K562 (cell line): ENCODE measurements around the gene POU2AF1. TPM values are rescaled to one million over a fixed set of nuclear protein-coding genes. Genes with fewer than 3 reads are reported as not detected.

ENCODE experiments used
- ATAC-seq: fragments of 200-7000 bp; cut with Tn5 transposase; 3 replicates; pipeline ENCODE4 v1.9.1; 2020; ENCODE audit warnings: moderate library complexity
- BruUV-seq: library from RNA; stranded (reverse); fragments of 400-500 nt; replicated peaks from 2 replicates; lab custom pipeline; 2021; lab: Mats Ljungman, UMichigan
- CTCF ChIA-PET: fragments of 300-600 bp; formaldehyde crosslinking; extraction: SDS; loops from one replicate; lab custom pipeline; 2021; ENCODE audit warnings: low intra/inter-chr PET ratio; lab: Yijun Ruan, JAX
- POLR2A ChIA-PET: fragments of 300-600, 350-650 bp; sonication (Branson Sonifier 250); formaldehyde crosslinking; extraction: SDS; loops from one replicate; lab custom pipeline; 2021; ENCODE audit warnings: antibody characterized with exemption, inconsistent platforms; lab: Yijun Ruan, JAX
- DNase-seq, 4 experiments: peaks; one replicate each; pipeline versions ENCODE4 v3.0.0 to v3.0.0-alpha.2; 2011 to 2018; ENCODE audit warnings: low spot score in 3 of 4, mixed read lengths in 3 of 4; ENCODE audit errors: extremely low read depth in 1 of 4
- FAIRE-seq: peaks from 2 replicates; lab custom pipeline; 2011; peaks lifted over from hg19 to GRCh38; lab: Jason Lieb, UNC
- H2AFZ ChIP-seq: 2 replicates; pipeline ENCODE4 v1.6.0; 2011; ENCODE audit warnings: low read depth, low read length, control low read depth, inconsistent platforms
- H3K27ac ChIP-seq: fragments of 200-600 bp; 3 replicates; pipeline ENCODE4 v1.8.0; 2011; ENCODE audit warnings: low read depth, mild to moderate bottlenecking, control low read depth, inconsistent platforms, low read length, moderate library complexity, mixed read lengths; ENCODE audit errors: extremely low read depth
- H3K27me3 ChIP-seq, 2 experiments: fragments of 300-600 bp in 1 of 2; 2 replicates in 1 of 2; 3 replicates in 1 of 2; pipeline versions ENCODE4 v1.6.0 to v1.8.0; 2011; ENCODE audit warnings: inconsistent platforms in 2 of 2, low read length in 2 of 2, mild to moderate bottlenecking in 1 of 2, mixed read lengths in 1 of 2, moderate library complexity in 1 of 2; ENCODE audit not compliant: control insufficient read depth in 2 of 2, insufficient read depth in 2 of 2
- H3K36me3 ChIP-seq: fragments of 300-600 bp; 3 replicates; pipeline ENCODE4 v1.8.0; 2011; ENCODE audit warnings: mild to moderate bottlenecking, low read length, inconsistent platforms; ENCODE audit not compliant: control insufficient read depth, insufficient read depth
- H3K4me1 ChIP-seq, 2 experiments: fragments of 200-600 bp in 1 of 2; replicated peaks in 1 of 2; 2 replicates in 1 of 2; 3 replicates in 1 of 2; pipeline versions ENCODE4 v1.5.1 to v1.8.0; 2011; ENCODE audit warnings: inconsistent platforms in 2 of 2, low read length in 2 of 2, mild to moderate bottlenecking in 1 of 2, mixed read lengths in 1 of 2, moderate library complexity in 1 of 2; ENCODE audit not compliant: control insufficient read depth in 2 of 2, insufficient read depth in 2 of 2
- H3K4me2 ChIP-seq: 2 replicates; pipeline ENCODE4 v1.6.1; 2011; ENCODE audit warnings: low read length, control low read depth, inconsistent platforms, mixed read lengths; ENCODE audit not compliant: insufficient read depth
- H3K4me3 ChIP-seq: fragments of 200-600 bp; sonication (generic), shearing (Covaris generic); 2 replicates; pipeline ENCODE4 v1.5.1; 2016; ENCODE audit warnings: control low read depth, inconsistent platforms
- H3K79me2 ChIP-seq: fragments of 200-600 bp; 3 replicates; pipeline ENCODE4 v1.8.0; 2011; ENCODE audit warnings: low read length, inconsistent platforms; ENCODE audit not compliant: control insufficient read depth, insufficient read depth
- H3K9ac ChIP-seq, 2 experiments: 2 replicates each; pipeline versions ENCODE4 v1.6.0 to v1.6.1; 2011; ENCODE audit warnings: low read depth in 2 of 2, low read length in 2 of 2, control low read depth in 1 of 2, inconsistent platforms in 1 of 2, mild to moderate bottlenecking in 1 of 2, mixed read lengths in 1 of 2; ENCODE audit not compliant: insufficient read depth in 1 of 2
- H3K9me1 ChIP-seq: one replicate; pipeline ENCODE4 v1.6.0; 2011; ENCODE audit warnings: inconsistent platforms, mild to moderate bottlenecking, low read length, moderate library complexity; ENCODE audit not compliant: control insufficient read depth, insufficient read depth
- H3K9me3 ChIP-seq: replicated peaks from 2 replicates; pipeline ENCODE4 v1.5.1; 2011; ENCODE audit warnings: low read depth, low read length, inconsistent platforms; ENCODE audit not compliant: control insufficient read depth, insufficient read depth
- H4K20me1 ChIP-seq: replicated peaks from 2 replicates; pipeline ENCODE4 v1.6.1; 2011; ENCODE audit warnings: low read length, inconsistent platforms, mixed read lengths; ENCODE audit not compliant: control insufficient read depth, insufficient read depth
- CHD1 ChIP-seq: fragments of 200-600 bp; sonication (generic); IDR thresholded peaks from one replicate; pipeline ENCODE4 v1.6.1; 2012; ENCODE audit warnings: mild to moderate bottlenecking, moderate library complexity, low read length, inconsistent platforms
- HMGN3 ChIP-seq: IDR thresholded peaks from 2 replicates; pipeline ENCODE4 v1.6.1; 2011; ENCODE audit warnings: borderline replicate concordance, low read depth, mild to moderate bottlenecking, mixed read lengths, low read length; ENCODE audit not compliant: insufficient read length; ENCODE audit errors: extremely low read depth
- KAT2B ChIP-seq: IDR thresholded peaks from one replicate; pipeline ENCODE4 v1.6.1; 2012; ENCODE audit warnings: low read depth, mild to moderate bottlenecking, control low read depth, inconsistent platforms, low read length, moderate library complexity
- MYNN ChIP-seq, 2 experiments: sonication (generic); formaldehyde crosslinking in 1 of 2; IDR thresholded peaks; 2 replicates each; pipeline versions ENCODE4 v1.5.0 to v1.6.1; 2016 to 2020; ENCODE audit warnings: antibody characterized with exemption in 1 of 2, missing genetic modification reagents in 1 of 2
- NCOR1 ChIP-seq: fragments of 450-650 bp; IDR thresholded peaks from 2 replicates; pipeline ENCODE4 v1.6.1; 2016; ENCODE audit warnings: mild to moderate bottlenecking, moderate library complexity
- PRMT5 ChIP-seq: sonication (generic); formaldehyde crosslinking; IDR thresholded peaks from 2 replicates; pipeline ENCODE4 v1.5.0; 2020; ENCODE audit warnings: missing genetic modification reagents
- SMAD4 ChIP-seq: fragments of 250-450 bp; sonication (Bioruptor Pico); conservative IDR thresholded peaks from 2 replicates; pipeline ENCODE4 v1.8.0; 2021; ENCODE audit warnings: inconsistent platforms, mild to moderate bottlenecking, moderate library complexity
- ZNF133 ChIP-seq: fragments of 250-450 bp; sonication (Bioruptor Pico); IDR thresholded peaks from 2 replicates; pipeline ENCODE4 v1.4.0; 2020; ENCODE audit warnings: mild to moderate bottlenecking
- WGBS: fragments of 100-300 bp; shearing (Covaris generic); methylation state at CpG from one replicate; pipeline ENCODE4 v1.1.6; 2016; ENCODE audit warnings: low coverage, mixed read lengths; ENCODE audit not compliant: insufficient coverage; ENCODE audit errors: missing lambda C conversion rate; 5-methylcytosine and 5-hydroxymethylcytosine counted together
- in situ Hi-C: fragments of 300-500 bp; cut with MboI; formaldehyde crosslinking; loops from 4 replicates; pipeline ENCODE4 v1.15.0; 2018; ENCODE audit warnings: inconsistent platforms, mixed read lengths
- intact Hi-C: fragments of 100-400 bp; cut with micrococcal nuclease; formaldehyde crosslinking; loops from 2 replicates; pipeline ENCODE4 v1.14.2; 2022
- polyA plus RNA-seq, 8 experiments: library from polyadenylated mRNA; depleted of rRNA in 4 of 8; stranded (reverse) in 5 of 8; unstranded in 3 of 8; fragments of >200 nt; fragmentation: Nextera tagmentation in 2 of 8; fragmentation: Illumina TruSeq in 1 of 8; extraction: Ambion mirVana in 2 of 8; extraction: Trizol in 1 of 8; gene quantifications; 2 replicates each; pipeline versions ENCODE4 v1.2.1 to v1.2.3, GENCODE V29; 2011 to 2014; ENCODE audit warnings: inconsistent platforms in 1 of 8, missing spikeins in 1 of 8
- total RNA-seq, 7 experiments: library from RNA; depleted of rRNA in 6 of 7; stranded (reverse); fragments of >200 nt in 6 of 7; fragmentation: Illumina TruSeq in 2 of 7; extraction: Trizol in 2 of 7; gene quantifications; 2 replicates each; pipeline versions ENCODE4 v1.2.1 to v1.2.3, GENCODE V29; 2011 to 2021; ENCODE audit warnings: low replicate concordance in 1 of 7
- TF ChIP-seq, protein P1 (sequence below): fragments of 250-450 bp; sonication (Bioruptor Pico); IDR thresholded peaks from 2 replicates; pipeline ENCODE4 v1.8.0; 2022; ENCODE audit warnings: moderate library complexity, mild to moderate bottlenecking, inconsistent platforms
- TF ChIP-seq, protein P2 (sequence below), 3 experiments: fragments of 200-800 bp in 1 of 3; fragments of 250-450 bp in 1 of 3; fragments of 450-650 bp in 1 of 3; sonication (Bioruptor Pico) in 1 of 3; sonication (Bioruptor generic) in 1 of 3; formaldehyde crosslinking in 1 of 3; IDR thresholded peaks; 2 replicates each; pipeline versions ENCODE4 v1.6.1 to v1.8.0; 2016 to 2022; ENCODE audit warnings: mild to moderate bottlenecking in 2 of 3, missing genetic modification characterization in 2 of 3, missing compliant biosample characterization in 1 of 3, moderate library complexity in 1 of 3
- TF ChIP-seq, protein P3 (sequence below): fragments of 450-650 bp; formaldehyde crosslinking; IDR thresholded peaks from 2 replicates; pipeline ENCODE4 v1.4.0; 2020; ENCODE audit warnings: mild to moderate bottlenecking

POU2AF1 gene
- total and polyA plus RNA-seq, 9 of the 15 experiments (the other 6 are each of a cell fraction or from before 2014, with no cell fraction given): 0.09 TPM; not detected in 8

DNA sequence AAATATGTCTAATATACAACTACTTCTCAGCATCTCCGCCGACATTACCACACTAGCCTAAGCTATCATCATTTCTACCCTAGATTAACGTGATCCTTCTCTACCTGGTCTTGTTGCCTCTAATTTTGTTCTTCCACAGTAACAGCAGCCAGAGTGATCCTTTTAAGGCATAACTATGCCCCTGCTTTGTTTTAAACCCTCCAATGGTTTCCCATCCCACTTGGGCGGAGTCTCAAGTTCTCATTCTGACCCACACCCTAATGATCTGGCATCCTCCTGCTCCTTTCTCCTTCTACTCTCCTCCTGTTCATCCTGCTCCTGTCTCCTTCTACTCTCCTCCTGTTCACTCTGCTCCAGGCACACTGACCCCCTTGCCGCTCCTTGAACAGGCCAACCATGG, 31.9 kb upstream of the POU2AF1 start:
- TF ChIP-seq PRMT5 (CRISPR knock-in tag) (no peak), ZNF133 (no peak), SMAD4 (no peak)
- TF ChIP-seq, protein P1, sequence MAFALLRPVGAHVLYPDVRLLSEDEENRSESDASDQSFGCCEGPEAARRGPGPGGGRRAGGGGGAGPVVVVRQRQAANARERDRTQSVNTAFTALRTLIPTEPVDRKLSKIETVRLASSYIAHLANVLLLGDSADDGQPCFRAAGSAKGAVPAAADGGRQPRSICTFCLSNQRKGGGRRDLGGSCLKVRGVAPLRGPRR (CRISPR knock-in tag): no peak
- CTCF ChIA-PET: no interaction called here
- no peak overlapping the region for H3K4me2 ChIP-seq
- WGBS: 2% methylated on average over 5 of the region's 5 CpGs
- in situ Hi-C loops: no loop called here
- FAIRE-seq: no peak
- BruUV-seq: no TSS peak
- no peaks in the 10 kb centered on the region for H4K20me1 ChIP-seq
- H3K36me3 ChIP-seq: no peaks in the 10 kb centered on the region
- no peaks in the 10 kb centered on the region for H3K4me1 ChIP-seq
- H3K4me3 ChIP-seq: no peak overlapping the region
- no peaks in the 10 kb centered on the region; a peak in 1 of 5 replicates for H3K27me3 ChIP-seq
- no peaks in the 10 kb centered on the region for H3K79me2 ChIP-seq
- H2AFZ ChIP-seq: no peak overlapping the region
- no peaks in the 10 kb centered on the region for H3K9me1 ChIP-seq
- H3K9me3 ChIP-seq: no peaks in the 10 kb centered on the region
- no peak for DNase-seq
- POLR2A ChIA-PET: no interaction called here
- H3K27ac ChIP-seq: no peak overlapping the region
- intact Hi-C loops: no loop called here
- ATAC-seq: no peak
- H3K9ac ChIP-seq: no peak overlapping the region

DNA sequence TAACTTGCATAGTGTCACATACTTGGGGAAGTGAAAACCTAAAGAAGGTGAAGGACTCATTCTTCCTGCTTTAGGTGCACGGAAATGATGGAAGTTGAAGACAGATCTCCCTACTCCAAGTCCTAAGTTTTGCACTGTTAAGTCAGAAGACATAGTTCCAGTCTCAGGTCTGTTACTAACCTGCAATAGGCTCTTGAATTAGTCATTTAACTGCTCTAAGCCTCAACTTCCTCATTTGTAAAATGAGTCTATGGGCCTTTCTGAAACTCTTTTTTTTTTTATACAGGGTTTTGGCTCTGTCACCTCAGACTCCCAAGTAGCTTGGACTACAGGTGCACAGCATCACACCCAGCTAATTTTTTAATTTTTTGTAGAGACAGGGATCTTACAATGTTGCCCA, 30.8 kb upstream of the POU2AF1 start:
- H4K20me1 ChIP-seq: no peaks in the 10 kb centered on the region
- H3K9me3 ChIP-seq: no peaks in the 10 kb centered on the region
- H3K4me3 ChIP-seq: no peak overlapping the region
- no peaks in the 10 kb centered on the region for H3K79me2 ChIP-seq
- no peak overlapping the region for H3K27ac ChIP-seq
- ChIA-PET POLR2A (interaction anchor here (1.4 kb wide), 1 partner anchor 8 kb away, joined by 6 read pairs; no protein-coding TSS in a partner anchor), CTCF (no interaction called here)
- intact Hi-C loops: no loop called here
- H3K4me2 ChIP-seq: no peak overlapping the region
- H3K27me3 ChIP-seq: no peaks in the 10 kb centered on the region; a peak in 1 of 5 replicates
- H3K9ac ChIP-seq: no peak overlapping the region
- DNase-seq (no peak), FAIRE-seq (no peak), ATAC-seq (no peak)
- 0% methylated on average over 1 of the region's 1 CpG for WGBS
- no peaks in the 10 kb centered on the region for H3K36me3 ChIP-seq
- in situ Hi-C loops: no loop called here
- no peaks in the 10 kb centered on the region for H3K9me1 ChIP-seq
- no TSS peak for BruUV-seq
- H3K4me1 ChIP-seq: no peaks in the 10 kb centered on the region
- no peak overlapping the region for H2AFZ ChIP-seq
- no peak for TF ChIP-seq KAT2B
- TF ChIP-seq, protein P2, sequence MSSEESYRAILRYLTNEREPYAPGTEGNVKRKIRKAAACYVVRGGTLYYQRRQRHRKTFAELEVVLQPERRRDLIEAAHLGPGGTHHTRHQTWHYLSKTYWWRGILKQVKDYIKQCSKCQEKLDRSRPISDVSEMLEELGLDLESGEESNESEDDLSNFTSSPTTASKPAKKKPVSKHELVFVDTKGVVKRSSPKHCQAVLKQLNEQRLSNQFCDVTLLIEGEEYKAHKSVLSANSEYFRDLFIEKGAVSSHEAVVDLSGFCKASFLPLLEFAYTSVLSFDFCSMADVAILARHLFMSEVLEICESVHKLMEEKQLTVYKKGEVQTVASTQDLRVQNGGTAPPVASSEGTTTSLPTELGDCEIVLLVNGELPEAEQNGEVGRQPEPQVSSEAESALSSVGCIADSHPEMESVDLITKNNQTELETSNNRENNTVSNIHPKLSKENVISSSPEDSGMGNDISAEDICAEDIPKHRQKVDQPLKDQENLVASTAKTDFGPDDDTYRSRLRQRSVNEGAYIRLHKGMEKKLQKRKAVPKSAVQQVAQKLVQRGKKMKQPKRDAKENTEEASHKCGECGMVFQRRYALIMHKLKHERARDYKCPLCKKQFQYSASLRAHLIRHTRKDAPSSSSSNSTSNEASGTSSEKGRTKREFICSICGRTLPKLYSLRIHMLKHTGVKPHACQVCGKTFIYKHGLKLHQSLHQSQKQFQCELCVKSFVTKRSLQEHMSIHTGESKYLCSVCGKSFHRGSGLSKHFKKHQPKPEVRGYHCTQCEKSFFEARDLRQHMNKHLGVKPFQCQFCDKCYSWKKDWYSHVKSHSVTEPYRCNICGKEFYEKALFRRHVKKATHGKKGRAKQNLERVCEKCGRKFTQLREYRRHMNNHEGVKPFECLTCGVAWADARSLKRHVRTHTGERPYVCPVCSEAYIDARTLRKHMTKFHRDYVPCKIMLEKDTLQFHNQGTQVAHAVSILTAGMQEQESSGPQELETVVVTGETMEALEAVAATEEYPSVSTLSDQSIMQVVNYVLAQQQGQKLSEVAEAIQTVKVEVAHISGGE (CRISPR knock-in tag; IDR thresholded peaks at IDR 0.05): no peak
- TF ChIP-seq, protein P3, sequence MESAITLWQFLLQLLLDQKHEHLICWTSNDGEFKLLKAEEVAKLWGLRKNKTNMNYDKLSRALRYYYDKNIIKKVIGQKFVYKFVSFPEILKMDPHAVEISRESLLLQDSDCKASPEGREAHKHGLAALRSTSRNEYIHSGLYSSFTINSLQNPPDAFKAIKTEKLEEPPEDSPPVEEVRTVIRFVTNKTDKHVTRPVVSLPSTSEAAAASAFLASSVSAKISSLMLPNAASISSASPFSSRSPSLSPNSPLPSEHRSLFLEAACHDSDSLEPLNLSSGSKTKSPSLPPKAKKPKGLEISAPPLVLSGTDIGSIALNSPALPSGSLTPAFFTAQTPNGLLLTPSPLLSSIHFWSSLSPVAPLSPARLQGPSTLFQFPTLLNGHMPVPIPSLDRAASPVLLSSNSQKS (CRISPR knock-in tag): no peak
- no peak for TF ChIP-seq HMGN3
- no peak for TF ChIP-seq CHD1
- TF ChIP-seq MYNN (IDR thresholded peaks at IDR 0.05): no peak
- no peak for TF ChIP-seq MYNN (CRISPR knock-in tag; IDR thresholded peaks at IDR 0.05)
- TF ChIP-seq NCOR1: no peak
